NCI-H524 treated with DMSO at 0.1 percent for 48 hours (cell line): Measurements from ENCODE around the gene TEX51.

ENCODE experiments used
- DNase-seq: peaks from one replicate; lab custom pipeline; 2025; lab: John Stamatoyannopoulos, UW

TEX51 gene

GRCh38 chr2:126893606-126894005 lies 5.1 kb upstream of the TEX51 start:
- no peak for DNase-seq

GRCh38 chr2:126894082-126894481 lies 4.6 kb upstream of the TEX51 start:
- DNase-seq: no peak

DNA sequence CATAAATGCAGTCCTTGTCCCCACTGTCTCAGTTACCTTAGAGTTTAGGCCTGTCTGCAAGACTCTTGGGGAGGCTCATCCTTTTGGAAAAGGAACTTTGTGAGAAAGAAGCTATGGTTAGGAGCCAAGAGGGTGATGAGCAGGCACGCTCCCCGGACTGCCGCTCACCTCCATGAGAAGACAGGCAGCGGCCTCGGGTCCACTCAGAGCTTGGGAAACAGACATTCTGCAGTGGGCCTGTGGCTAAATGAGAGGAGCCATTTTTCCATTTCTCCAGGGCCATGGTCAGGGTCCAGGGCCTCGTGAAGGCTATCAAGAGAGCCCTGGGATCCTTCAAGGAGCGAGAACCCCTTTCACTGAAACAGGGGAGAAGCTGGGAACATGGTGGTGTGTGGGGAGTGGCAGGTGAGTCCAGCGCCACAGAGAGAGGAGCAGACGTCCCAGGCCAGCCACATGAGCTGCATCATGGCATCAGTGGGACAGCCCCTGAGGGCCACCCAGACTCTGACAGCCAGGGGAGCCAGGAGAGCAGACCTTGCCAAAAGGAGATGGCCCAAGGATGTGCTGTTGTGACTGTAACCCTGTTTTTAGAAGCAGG lies 4.0 kb upstream of the TEX51 start:
- DNase-seq: no peak

DNA sequence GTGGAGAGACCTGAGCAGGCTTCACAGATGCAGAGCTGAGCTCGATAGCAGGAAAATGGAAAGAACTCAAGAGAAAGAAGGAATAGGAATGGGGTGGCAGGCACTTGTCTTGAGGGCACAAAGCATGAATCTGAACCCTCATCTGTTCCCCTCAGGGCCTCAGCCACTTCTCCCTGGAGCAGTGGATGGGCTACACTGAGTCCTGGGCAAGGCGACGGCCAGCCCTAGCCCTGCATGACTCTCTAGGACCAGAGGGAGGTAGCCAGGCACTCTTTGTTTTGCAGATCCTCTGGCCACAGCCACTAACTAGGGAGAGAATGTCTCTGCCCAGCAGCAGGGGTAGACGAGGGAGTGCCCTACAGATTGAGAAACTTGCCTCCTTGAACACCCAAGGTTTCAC lies 3.4 kb upstream of the TEX51 start:
- DNase-seq: no peak

- no peak for DNase-seq
These were observed 2.2 kb upstream of the TEX51 start for GRCh38 chr2:126896471-126896870.

DNA sequence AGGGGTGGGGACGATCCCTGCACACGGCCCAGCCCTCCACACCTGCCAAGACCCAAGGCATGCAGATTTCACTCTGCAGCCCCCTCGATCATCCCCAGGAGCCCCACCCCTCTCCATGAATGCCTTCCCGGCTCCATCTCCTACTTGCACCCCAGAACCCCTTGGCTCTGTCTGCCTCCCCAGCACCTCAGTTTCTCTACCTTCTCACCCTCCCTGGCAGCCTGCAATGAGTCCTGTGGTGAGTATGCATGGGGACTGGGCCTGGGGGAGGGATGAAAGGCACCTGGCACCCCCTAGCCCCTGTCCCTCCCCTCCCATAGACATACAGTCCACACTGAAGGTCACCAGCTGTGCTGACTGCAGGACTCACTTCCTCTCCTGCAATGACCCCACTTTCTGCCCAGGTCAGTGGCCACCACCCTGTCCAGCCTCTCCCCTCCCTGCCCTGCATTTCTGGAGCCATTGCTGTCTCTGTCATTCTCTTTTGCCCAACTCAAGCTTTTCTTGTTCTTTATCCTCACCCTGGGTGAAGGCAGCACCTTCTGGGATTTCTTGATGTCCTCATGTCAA lies 1.0 kb downstream of the TEX51 start:
- no peak for DNase-seq

- DNase-seq: no peak
These were observed 2.1 kb downstream of the TEX51 start for GRCh38 chr2:126900646-126901319.

- DNase-seq: no peak
These were observed 2.8 kb downstream of the TEX51 start for GRCh38 chr2:126901459-126901858.

DNA sequence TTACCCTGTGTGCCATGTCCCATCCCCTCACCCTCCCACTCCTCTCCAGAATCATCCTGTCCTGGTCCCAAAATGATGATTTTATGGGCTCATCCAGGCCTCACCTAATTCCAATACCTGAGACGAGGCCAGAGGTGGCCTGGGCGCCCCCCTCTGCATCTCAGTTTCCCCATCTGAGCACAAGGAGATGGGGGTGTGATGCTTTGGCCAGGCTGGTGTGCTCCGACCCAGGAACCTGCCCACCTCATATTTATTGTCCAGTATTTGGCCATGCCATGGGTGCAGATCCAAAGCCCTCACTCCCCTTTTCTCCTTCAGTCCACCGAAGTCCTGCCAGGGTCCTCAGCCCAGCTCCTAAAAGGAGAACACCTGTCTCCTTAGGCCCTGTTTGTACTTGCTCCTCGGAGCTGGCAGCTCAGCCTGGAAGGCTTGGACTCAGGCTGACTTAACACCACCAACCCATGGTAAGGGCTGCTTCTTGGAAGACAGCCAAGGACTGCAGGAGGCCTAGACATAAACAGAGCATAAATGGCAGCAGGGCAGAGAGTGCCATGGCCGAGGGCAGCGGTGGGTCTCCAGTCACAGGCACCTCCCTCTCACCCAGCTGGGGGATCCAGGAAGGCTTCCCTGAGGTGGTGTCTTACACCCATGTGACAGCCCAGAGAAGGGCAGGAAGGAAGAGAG lies 3.6 kb downstream of the TEX51 start:
- DNase-seq: no peak

- DNase-seq: no peak
These were observed 4.2 kb downstream of the TEX51 start for GRCh38 chr2:126902859-126903258.

DNA sequence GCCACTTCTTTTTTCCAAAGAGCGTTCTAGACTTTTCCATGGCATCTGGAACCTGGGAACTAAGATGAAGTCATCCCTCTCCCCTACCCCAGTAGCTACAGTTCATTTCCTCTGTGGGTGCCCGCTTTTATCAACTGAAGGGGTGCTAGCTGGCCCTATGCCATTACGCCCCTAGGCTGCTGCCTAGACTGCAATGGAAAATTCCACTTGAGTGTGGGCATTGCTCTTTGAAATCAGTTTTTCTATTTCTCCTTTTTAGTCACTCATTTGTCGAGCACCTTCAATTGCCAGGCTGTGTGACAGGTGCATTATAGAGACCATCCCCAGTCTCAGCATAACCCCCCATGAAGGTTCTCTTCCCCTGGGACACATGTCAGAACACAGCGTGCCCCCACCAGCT lies 7.3 kb downstream of the TEX51 start:
- DNase-seq: no peak

DNA sequence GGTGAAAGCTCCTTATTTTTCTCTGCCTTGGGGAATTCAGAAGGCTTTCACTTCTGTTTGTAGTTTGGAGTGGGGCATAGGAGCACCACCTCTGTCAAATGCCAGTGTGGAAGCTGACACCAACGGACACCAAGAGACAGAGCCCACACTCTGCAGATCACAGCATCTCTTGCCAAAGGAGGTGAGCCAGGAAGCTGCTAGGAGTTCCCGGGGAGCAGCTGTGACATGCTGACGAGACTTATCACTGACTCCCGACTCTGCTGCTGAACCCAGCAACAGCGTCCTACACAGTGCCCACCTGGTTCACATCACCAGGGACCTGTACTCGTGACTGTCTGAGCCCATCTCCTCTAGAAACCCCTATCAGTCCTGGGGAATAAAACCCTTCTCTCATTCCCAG lies 8.1 kb downstream of the TEX51 start:
- no peak for DNase-seq

DNA sequence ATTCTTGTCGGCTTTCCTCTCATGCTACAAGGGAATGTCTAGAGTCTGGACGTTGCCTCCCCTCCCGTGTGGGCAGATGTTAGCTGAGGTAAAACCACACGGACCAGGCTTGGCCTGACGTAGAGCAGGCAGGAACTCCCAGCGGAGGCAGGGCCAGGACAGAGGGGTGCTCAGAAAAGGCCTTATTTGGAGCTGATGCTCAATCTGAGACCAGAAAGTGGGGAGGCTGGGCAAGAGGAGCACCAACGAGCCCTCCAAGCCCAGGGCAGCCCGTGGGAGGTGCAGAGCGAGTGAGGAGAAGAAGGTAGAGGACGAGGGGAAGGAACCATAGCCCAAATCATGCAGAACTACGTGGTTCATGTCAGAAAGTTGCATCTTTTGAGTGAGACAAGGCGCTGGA lies 9.0 kb downstream of the TEX51 start:
- DNase-seq: no peak

GRCh38 chr2:126908721-126909177 lies 10.1 kb downstream of the TEX51 start:
- DNase-seq: no peak

DNA sequence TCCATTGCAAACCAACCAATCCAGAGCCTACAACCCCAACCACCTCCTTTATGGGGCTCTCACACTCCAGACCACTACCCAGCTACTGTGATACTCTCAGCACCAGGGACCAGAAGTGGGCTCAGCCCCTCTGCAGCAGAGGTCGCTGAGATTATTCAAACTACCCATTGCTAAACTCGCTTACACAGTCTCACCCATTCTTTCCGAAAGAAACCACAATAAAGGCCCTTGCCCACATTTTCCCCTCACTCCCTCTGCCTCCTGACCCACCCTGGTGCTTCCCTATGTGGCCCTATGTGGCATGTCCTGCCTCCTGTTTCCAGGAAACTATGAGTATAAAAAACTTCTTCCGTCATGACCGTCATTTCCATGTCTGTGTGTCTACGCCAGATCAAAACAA lies 10.7 kb downstream of the TEX51 start:
- DNase-seq: no peak

DNA sequence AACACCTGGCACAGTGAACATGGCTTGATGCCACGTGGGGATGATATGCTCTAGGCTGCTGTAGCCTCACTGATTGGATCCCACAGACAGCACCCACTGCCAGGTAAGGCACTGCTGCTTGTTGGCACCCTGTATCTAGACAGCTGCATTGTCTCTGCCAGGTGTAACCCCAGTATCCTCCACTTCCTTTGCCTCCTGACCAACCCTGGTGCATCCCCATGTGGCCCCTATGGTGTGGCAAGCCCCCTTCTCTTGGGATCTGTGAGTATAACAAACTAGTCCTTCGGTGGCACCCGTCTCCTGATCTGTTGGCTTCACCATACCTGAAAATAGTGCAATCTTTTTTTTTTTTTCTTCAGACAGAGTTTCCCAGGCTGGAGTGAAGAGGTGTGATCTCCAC lies 11.1 kb downstream of the TEX51 start:
- DNase-seq: no peak

GRCh38 chr2:126910637-126911036 lies 11.9 kb downstream of the TEX51 start:
- DNase-seq: no peak

DNA sequence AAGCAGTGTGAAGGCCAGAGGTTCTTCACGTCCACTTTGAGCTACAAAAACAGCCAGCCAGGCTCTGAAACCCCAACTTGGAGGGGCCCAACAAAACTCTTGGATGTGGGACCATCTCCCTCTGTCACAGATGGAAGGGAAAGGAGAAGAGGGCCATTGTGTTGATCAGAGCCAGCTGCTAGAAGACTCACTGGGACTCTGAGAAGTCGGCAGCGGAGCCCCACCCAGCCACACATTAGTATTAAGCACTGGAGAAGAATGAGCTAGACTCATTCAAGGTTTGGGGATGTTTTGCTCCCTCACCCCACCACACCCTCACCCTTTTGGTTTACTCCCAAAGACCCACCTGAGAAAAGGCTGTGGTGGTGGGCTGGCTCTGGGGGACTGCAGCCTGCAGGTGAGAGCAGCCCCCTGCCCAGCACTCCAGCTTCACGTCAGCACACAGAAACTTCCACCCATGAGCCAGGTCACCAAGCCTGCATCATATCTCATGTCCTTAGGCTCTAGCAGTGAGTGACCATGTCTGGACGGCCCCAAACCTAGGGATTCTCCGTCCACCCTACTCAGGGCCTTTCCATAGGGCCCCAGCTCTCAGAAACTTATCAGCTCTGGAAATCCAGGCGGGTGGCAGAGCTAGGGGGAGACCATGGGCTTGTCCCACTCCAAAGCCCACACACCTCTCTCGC lies 12.6 kb downstream of the TEX51 start:
- DNase-seq: no peak

DNA sequence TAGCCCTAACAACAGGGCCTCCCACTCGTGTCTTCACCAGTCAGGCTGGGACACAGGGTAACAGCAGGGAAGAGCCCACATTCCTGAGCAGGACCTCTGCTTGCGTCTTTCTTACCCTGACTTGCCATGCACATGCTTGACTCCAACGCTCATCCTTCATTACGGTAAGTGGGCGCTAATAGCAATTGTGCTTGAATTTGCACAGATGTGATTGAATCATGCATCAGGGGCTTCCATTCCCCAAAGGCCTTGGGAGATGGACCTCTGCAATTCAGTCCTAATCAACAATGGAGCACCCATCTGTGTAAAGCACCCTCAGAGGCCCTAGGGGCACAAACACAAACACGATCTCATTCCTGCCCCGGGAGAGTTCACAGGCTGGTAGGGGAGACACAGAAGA lies 13.5 kb downstream of the TEX51 start:
- no peak for DNase-seq

- no peak for DNase-seq
These were observed 14.6 kb downstream of the TEX51 start for GRCh38 chr2:126913329-126913728.

DNA sequence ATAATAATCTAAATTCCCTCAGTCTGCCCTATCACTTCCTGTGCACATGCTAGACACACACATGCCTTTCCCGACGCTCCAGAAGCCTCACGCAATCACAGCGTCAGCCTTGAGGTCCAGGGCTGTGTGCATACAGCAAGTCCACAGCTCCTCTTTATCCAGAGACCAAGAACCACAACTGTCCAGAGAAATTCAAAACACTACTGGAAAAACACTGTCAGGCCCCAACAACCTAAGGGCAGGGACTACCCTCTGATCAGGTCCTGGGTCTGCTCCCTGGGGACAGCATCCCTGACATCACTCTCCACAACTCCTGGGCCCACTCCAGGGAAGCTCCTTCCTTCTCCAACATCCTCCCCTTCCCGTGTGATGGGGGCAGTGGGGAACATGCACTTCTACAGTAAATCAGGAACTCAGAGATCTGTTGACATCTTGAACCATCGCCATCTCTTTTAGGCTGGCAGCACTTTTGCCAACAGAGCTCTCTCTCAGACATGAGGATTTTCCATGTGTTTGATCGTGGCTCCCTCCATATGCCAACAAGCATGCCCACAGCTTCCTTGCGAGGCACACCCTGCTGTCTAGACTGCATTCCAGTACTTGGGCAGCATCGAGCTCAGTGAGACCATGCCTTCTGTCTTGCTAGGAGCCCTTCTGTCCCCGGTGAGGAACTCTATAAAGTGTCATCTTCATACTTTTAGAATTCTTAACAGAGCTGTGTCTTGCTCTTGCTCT lies 15.4 kb downstream of the TEX51 start:
- DNase-seq: no peak
